22Rv1 (cell line): ENCODE results near the gene SLMAP.

Experiments
- ZFX ChIP-seq: fragments of 450-650 bp; IDR thresholded peaks from 2 replicates; pipeline ENCODE4 v1.6.1; 2017; ENCODE audit warnings: antibody characterized with exemption, borderline replicate concordance
- TF ChIP-seq, protein P1 (sequence below): fragments of 450-650 bp; IDR thresholded peaks from 2 replicates; pipeline ENCODE4 v1.5.1; 2017; ENCODE audit warnings: mild to moderate bottlenecking

- TF ChIP-seq, protein P1, sequence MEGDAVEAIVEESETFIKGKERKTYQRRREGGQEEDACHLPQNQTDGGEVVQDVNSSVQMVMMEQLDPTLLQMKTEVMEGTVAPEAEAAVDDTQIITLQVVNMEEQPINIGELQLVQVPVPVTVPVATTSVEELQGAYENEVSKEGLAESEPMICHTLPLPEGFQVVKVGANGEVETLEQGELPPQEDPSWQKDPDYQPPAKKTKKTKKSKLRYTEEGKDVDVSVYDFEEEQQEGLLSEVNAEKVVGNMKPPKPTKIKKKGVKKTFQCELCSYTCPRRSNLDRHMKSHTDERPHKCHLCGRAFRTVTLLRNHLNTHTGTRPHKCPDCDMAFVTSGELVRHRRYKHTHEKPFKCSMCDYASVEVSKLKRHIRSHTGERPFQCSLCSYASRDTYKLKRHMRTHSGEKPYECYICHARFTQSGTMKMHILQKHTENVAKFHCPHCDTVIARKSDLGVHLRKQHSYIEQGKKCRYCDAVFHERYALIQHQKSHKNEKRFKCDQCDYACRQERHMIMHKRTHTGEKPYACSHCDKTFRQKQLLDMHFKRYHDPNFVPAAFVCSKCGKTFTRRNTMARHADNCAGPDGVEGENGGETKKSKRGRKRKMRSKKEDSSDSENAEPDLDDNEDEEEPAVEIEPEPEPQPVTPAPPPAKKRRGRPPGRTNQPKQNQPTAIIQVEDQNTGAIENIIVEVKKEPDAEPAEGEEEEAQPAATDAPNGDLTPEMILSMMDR: no peak
- TF ChIP-seq ZFX: no peak
These were observed 49.2 kb downstream of the SLMAP start for GRCh38 chr3:57805266-57805665.
